Neural progenitor cell (in vitro differentiated cells): Measurements from ENCODE around the gene CDC42. TPM values are rescaled to one million over a fixed set of nuclear protein-coding genes. Genes with fewer than 3 reads are reported as not detected.

Source experiments
- DNase-seq: peaks from one replicate; pipeline ENCODE4 v3.0.0-alpha.2; 2016; ENCODE audit warnings: low spot score
- H2AFZ ChIP-seq: fragments of 200-600 bp; sonication (generic); replicated peaks from 2 replicates; pipeline ENCODE4 v1.6.1; 2016; ENCODE audit warnings: antibody characterized with exemption
- H3F3A ChIP-seq: fragments of 200-600 bp; sonication (generic); 2 replicates; pipeline ENCODE4 v1.6.1; 2016; ENCODE audit warnings: antibody characterized with exemption, low read depth
- H3K27ac ChIP-seq: fragments of 200-600 bp; sonication (generic); 2 replicates; pipeline ENCODE4 v1.5.1; 2016; ENCODE audit warnings: mild to moderate bottlenecking
- H3K27me3 ChIP-seq: fragments of 200-600 bp; sonication (generic); 2 replicates; pipeline ENCODE4 v1.6.1; 2016; ENCODE audit warnings: mild to moderate bottlenecking, moderate library complexity
- H3K36me3 ChIP-seq: fragments of 200-600 bp; sonication (generic); 2 replicates; pipeline ENCODE4 v1.5.1; 2016
- H3K4me1 ChIP-seq: fragments of 200-600 bp; sonication (generic); 2 replicates; pipeline ENCODE4 v1.6.1; 2016; ENCODE audit warnings: mixed run types
- H3K4me2 ChIP-seq: fragments of 200-600 bp; sonication (generic); 2 replicates; pipeline ENCODE4 v1.6.1; 2016
- H3K4me3 ChIP-seq: fragments of 200-600 bp; sonication (generic); 2 replicates; pipeline ENCODE4 v1.5.1; 2016
- H3K79me2 ChIP-seq: fragments of 200-600 bp; sonication (generic); 2 replicates; pipeline ENCODE4 v1.6.1; 2016; ENCODE audit warnings: low read depth
- H3K9ac ChIP-seq: fragments of 200-600 bp; sonication (generic); 2 replicates; pipeline ENCODE4 v1.6.1; 2016
- H3K9me3 ChIP-seq: fragments of 200-600 bp; sonication (generic); 2 replicates; pipeline ENCODE4 v1.5.1; 2016; ENCODE audit warnings: low read depth
- H4K20me1 ChIP-seq: fragments of 200-600 bp; sonication (generic); 2 replicates; pipeline ENCODE4 v1.6.1; 2016; ENCODE audit warnings: low read depth
- H3K27ac Mint-ChIP-seq: 3 replicates; pipeline ENCODE4 v1.8.0; 2021; ENCODE audit warnings: mixed read lengths
- H3K27me3 Mint-ChIP-seq: 2 replicates; pipeline ENCODE4 v1.8.0; 2022; ENCODE audit warnings: low read depth, mild to moderate bottlenecking, inconsistent platforms, moderate library complexity, mixed read lengths; ENCODE audit not compliant: insufficient read depth
- H3K36me3 Mint-ChIP-seq: 3 replicates; pipeline ENCODE4 v1.8.0; 2021; ENCODE audit warnings: mixed read lengths
- H3K4me1 Mint-ChIP-seq: 3 replicates; pipeline ENCODE4 v1.8.0; 2021; ENCODE audit warnings: mixed read lengths
- H3K4me3 Mint-ChIP-seq: 3 replicates; pipeline ENCODE4 v1.8.0; 2021; ENCODE audit warnings: mild to moderate bottlenecking, moderate library complexity, mixed read lengths
- H3K9me3 Mint-ChIP-seq: 3 replicates; pipeline ENCODE4 v1.8.0; 2020; ENCODE audit warnings: mixed read lengths
- EZH2 ChIP-seq: fragments of 200-600 bp; sonication (generic); IDR thresholded peaks from 2 replicates; pipeline ENCODE4 v1.6.1; 2017; ENCODE audit warnings: antibody characterized with exemption, mild to moderate bottlenecking, moderate library complexity
- EZH2phosphoT487 ChIP-seq: fragments of 200-600 bp; sonication (generic); IDR thresholded peaks from 2 replicates; pipeline ENCODE4 v1.6.1; 2017; ENCODE audit warnings: antibody characterized with exemption
- total RNA-seq: library from RNA; depleted of rRNA; stranded (reverse); fragments of >200 nt; gene quantifications from 2 replicates; pipeline ENCODE4 v1.2.3, GENCODE V29; 2015; ENCODE audit warnings: low replicate concordance
- TF ChIP-seq, protein P1 (sequence below): fragments of 200-600 bp; sonication (generic); IDR thresholded peaks from 2 replicates; pipeline ENCODE4 v1.5.1; 2017; ENCODE audit warnings: antibody characterized with exemption, mild to moderate bottlenecking

The CDC42 gene
- total RNA-seq, 1 donor from 2014 or later = 348 TPM

DNA sequence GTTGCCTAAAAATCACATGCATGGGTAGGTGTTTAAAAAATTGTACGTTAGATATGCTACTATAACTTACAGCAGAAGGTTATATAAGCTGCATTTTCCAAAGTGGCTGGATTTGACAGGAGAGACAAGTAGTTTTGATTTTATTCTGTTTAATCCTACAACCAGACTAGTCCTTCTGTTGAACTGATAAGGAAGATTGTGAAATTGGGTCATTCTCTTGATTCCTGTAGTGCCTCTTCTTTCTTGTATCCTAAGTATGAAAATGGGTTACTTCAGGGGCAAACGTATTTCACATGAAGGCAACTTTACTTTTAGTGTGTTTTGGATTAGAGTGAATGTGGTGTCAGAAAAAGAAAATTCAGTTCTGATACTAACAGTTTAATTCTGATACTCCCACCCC, 19.0 kb downstream of the CDC42 start:
- Mint-ChIP-seq H3K27me3 (no peaks in the 10 kb centered on the region), H3K9me3 (peaks cover 9% of the 10 kb centered on the region), H3K27ac (peak overlapping the region; percentile 60), H3K4me1 (peaks cover 11% of the 10 kb centered on the region), H3K4me3 (no peak overlapping the region), H3K36me3 (peaks cover 16% of the 10 kb centered on the region)
- Histone ChIP-seq H3K27ac (no peak overlapping the region), H3K36me3 (no peaks in the 10 kb centered on the region), H3K9me3 (no peaks in the 10 kb centered on the region), H3K4me2 (no peak overlapping the region), H3K79me2 (peaks cover 100% of the 10 kb centered on the region), H3K27me3 (no peaks in the 10 kb centered on the region), H4K20me1 (peaks cover 94% of the 10 kb centered on the region), H2AFZ (no peak overlapping the region), H3K9ac (no peak overlapping the region), H3F3A (peaks cover 9% of the 10 kb centered on the region), H3K4me1 (peaks cover 19% of the 10 kb centered on the region), H3K4me3 (no peak overlapping the region)
- DNase-seq = no peak
- TF ChIP-seq EZH2 (no peak), EZH2phosphoT487 (no peak)
- TF ChIP-seq, protein P1, sequence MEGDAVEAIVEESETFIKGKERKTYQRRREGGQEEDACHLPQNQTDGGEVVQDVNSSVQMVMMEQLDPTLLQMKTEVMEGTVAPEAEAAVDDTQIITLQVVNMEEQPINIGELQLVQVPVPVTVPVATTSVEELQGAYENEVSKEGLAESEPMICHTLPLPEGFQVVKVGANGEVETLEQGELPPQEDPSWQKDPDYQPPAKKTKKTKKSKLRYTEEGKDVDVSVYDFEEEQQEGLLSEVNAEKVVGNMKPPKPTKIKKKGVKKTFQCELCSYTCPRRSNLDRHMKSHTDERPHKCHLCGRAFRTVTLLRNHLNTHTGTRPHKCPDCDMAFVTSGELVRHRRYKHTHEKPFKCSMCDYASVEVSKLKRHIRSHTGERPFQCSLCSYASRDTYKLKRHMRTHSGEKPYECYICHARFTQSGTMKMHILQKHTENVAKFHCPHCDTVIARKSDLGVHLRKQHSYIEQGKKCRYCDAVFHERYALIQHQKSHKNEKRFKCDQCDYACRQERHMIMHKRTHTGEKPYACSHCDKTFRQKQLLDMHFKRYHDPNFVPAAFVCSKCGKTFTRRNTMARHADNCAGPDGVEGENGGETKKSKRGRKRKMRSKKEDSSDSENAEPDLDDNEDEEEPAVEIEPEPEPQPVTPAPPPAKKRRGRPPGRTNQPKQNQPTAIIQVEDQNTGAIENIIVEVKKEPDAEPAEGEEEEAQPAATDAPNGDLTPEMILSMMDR = no peak

DNA sequence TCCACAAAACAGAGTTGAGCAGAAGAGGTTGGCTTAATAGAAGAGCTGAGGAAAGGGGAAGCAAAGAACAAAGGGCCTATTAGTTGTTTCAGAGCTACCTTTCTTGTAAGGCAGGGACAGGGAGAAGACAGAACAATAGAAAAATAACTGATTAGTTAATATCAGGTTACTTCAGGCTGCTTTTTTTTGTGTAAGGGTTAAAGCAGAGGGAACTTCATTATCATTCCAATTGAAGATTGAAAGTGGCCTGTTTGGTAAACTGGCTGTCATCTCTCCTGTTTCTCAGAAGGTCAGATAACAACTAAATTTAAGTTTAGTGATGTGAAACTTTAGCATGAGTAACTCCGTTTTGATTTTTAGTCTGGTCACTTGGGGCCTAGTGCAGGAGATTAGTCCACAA, 22.3 kb downstream of the CDC42 start:
- Histone ChIP-seq H3K9ac (no peak overlapping the region), H3K4me2 (peak overlapping the region; percentile 18), H2AFZ (no peak overlapping the region), H3K79me2 (peaks cover 98% of the 10 kb centered on the region), H3K27me3 (no peaks in the 10 kb centered on the region), H3F3A (peaks cover 9% of the 10 kb centered on the region), H3K4me3 (no peak overlapping the region), H3K27ac (no peak overlapping the region), H3K36me3 (no peaks in the 10 kb centered on the region), H3K9me3 (no peaks in the 10 kb centered on the region), H3K4me1 (peaks cover 12% of the 10 kb centered on the region), H4K20me1 (peaks cover 93% of the 10 kb centered on the region)
- Mint-ChIP-seq H3K36me3 (peaks cover 19% of the 10 kb centered on the region), H3K4me3 (no peak overlapping the region), H3K27me3 (no peaks in the 10 kb centered on the region), H3K9me3 (peaks cover 4% of the 10 kb centered on the region), H3K27ac (peak overlapping the region; percentile 16), H3K4me1 (peaks cover 23% of the 10 kb centered on the region)
- TF ChIP-seq EZH2 = no peak
- TF ChIP-seq, protein P1 = no peak
- no peak for TF ChIP-seq EZH2phosphoT487
- DNase-seq = no peak

DNA sequence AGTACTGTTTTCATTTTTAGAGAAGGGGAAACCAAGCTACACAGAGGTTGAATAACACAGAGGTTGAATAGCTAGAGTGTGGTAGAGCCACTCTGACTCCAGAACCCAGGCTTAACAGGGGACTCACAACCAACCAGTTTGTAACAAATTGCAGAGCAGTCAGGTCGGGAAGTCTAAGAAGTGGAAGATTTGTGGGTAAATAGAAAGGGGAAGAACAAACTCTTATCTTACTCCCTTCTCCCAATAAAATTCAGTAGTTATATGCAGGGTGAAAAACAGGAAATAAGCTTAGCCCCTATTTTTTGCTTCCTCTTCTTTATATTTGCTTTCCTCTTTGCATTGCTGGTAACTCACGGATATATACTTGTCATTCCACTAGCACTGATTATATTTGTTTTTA, 23.2 kb downstream of the CDC42 start:
- H3K4me1 ChIP-seq = peaks cover 12% of the 10 kb centered on the region
- H3K27me3 ChIP-seq = no peaks in the 10 kb centered on the region
- no peak overlapping the region for H3K4me3 ChIP-seq
- H4K20me1 ChIP-seq = peaks cover 94% of the 10 kb centered on the region
- no peak overlapping the region for H3K27ac Mint-ChIP-seq
- H3K79me2 ChIP-seq = peaks cover 98% of the 10 kb centered on the region
- no peak overlapping the region for H3K27ac ChIP-seq
- H3K4me3 Mint-ChIP-seq = no peak overlapping the region
- H3K4me1 Mint-ChIP-seq = peaks cover 23% of the 10 kb centered on the region
- peaks cover 9% of the 10 kb centered on the region for H3F3A ChIP-seq
- TF ChIP-seq, protein P1 = no peak
- TF ChIP-seq EZH2 (no peak), EZH2phosphoT487 (no peak)
- H2AFZ ChIP-seq = no peak overlapping the region
- DNase-seq = no peak
- H3K36me3 Mint-ChIP-seq = peaks cover 16% of the 10 kb centered on the region
- no peaks in the 10 kb centered on the region for H3K9me3 ChIP-seq
- H3K4me2 ChIP-seq = no peak overlapping the region
- no peaks in the 10 kb centered on the region for H3K9me3 Mint-ChIP-seq
- no peaks in the 10 kb centered on the region for H3K36me3 ChIP-seq
- no peaks in the 10 kb centered on the region for H3K27me3 Mint-ChIP-seq
- H3K9ac ChIP-seq = no peak overlapping the region
